Neural progenitor cell (in vitro differentiated cells): ENCODE data around the gene DOK4.

Experiments
- CTCF ChIP-seq: fragments of 200-600 bp; sonication (generic); IDR thresholded peaks from 2 replicates; pipeline ENCODE4 v1.5.1; 2017; ENCODE audit warnings: antibody characterized with exemption, mild to moderate bottlenecking
- EZH2phosphoT487 ChIP-seq: fragments of 200-600 bp; sonication (generic); IDR thresholded peaks from 2 replicates; pipeline ENCODE4 v1.6.1; 2017; ENCODE audit warnings: antibody characterized with exemption

GRCh38 chr16:57513371-57514102 is 27.2 kb upstream of the DOK4 start:
- TF ChIP-seq CTCF (no peak), EZH2phosphoT487 (no peak)
